Activated CD4-positive, alpha-beta T cell treated with anti-CD3 and anti-CD28 coated beads, Interleukin-2, Interleukin-6, amounts not matched to agents 100 ng/mL and 50 ng/mL, durations not matched to agents 16 hours and 8 hours (primary cell): ENCODE data around the gene TRIM46.
A peak's percentile ranks its signal among the peaks of the same experiment; 100 is the strongest.
"Not testable (repeated sequence)": the region's sequence is repeated elsewhere in the genome, so short reads cannot be mapped to it uniquely, and the experiment has no call there.

ENCODE experiments used
- DNase-seq: peaks from one replicate; pipeline ENCODE4 v3.0.0-alpha.2; 2020

TRIM46 gene

GRCh38 chr1:155189926-155190325 lies 16.3 kb downstream of the TRIM46 start:
- not testable (repeated sequence) for DNase-seq

- no peak for DNase-seq
Measured at GRCh38 chr1:155191904-155192303, 18.3 kb downstream of the TRIM46 start.

DNA sequence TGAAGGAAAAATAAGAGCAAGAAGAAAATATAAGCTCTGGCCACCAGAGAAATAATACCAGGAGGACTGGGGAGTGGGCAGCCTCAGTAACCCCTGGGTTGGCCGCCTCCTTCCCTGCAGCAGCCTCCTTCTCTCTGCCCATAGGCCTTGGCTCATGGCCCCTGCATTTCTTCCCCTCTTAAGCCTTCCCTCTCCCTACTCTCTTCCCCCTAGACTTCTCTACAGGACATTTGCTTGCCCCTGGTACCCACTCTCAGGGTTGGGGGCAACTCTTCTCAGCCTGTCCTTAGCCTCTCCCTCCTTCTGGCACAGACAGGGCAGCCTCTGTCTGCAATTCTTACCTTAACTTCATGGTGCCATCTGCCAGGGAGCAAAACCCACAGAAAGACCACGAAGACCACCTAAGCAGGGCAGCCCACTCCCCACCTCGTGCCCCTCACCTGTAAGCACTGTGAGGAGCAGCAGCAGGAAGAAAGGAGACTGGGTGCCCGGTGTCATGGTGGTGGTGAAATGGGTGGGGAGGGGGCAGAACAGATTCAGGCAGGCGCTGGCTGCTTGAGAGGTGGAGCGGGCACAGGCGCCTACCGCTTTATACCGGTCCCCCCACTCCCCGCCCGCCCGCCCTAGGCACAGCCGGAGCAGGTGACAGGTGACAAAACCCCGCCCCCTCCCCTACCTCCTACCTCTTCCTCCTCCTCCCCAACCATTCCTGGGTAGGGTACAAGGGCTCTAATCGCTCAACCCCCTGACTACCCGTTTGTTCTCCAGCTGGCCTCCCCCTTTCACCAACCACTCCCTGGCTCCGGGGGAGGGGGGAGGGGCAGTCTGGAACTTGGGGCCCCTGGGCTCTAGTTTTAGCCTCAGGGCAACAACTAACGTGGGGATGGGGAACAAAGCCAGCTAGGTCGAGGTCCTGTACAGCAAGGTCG lies 19.0 kb downstream of the TRIM46 start:
- no peak for DNase-seq

- DNase-seq, result peak; percentile 88
Measured at GRCh38 chr1:155193275-155193990, 19.8 kb downstream of the TRIM46 start.

DNA sequence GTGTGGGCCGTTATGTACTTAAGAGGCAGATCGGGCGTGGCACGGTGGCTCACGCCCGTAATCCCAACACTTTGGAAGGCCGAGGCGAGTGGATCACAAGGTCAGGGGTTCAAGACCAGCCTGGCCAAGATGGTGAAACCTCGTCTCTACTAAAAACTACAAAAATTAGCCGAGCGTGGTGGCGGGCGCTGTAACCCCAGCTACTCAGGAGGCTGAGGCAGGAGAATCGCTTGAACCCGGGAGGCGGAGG lies 20.3 kb downstream of the TRIM46 start:
- not testable (repeated sequence) for DNase-seq

DNA sequence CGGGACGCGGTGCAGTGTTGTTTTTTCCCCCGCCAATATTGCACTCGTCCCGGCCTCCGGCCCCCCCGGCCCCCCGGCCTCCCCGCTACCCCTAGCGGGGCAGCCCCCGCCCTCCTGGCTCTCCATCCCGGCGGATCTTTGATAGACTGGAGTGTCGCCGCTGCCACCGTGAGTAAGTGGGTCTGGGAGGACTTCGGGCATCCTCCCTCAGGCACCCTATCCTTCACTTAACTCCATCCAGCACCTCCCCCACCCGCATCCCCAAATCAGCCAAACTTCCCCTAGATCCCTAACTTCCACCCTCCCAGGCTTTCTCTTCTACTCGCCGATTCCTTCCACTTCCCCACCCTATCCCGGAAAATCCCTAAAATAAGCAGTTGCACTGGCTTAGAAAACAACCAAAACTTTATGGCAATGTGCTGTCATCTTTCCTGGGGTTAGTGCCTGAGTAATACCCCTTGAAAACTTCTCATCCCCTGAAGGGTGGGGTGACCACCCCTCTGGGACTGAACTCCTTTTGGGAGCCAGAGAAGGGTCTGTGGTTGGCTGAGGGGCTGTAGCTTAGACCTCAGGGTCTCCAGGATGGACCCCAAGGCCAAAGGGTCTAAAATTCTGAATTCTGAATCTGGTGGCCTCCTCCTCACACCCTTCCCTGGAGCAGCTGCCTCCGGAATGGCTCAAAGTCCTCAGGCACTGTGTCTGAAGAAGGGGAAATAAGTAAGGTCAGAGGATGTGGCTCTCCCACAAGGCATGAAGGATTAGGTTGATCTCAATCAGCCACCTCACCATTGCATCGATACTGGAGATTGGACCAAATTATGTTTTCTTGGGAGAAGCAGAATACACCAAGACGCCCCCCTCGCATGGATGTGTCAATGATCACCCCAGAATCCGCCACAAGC lies 21.8 kb downstream of the TRIM46 start:
- no peak for DNase-seq

- DNase-seq, result no peak
Measured at GRCh38 chr1:155196103-155196892, 22.6 kb downstream of the TRIM46 start.

GRCh38 chr1:155196893-155197638 lies 23.4 kb downstream of the TRIM46 start:
- no peak for DNase-seq

- DNase-seq, result no peak
Measured at GRCh38 chr1:155197901-155198546, 24.4 kb downstream of the TRIM46 start.

GRCh38 chr1:155198547-155198906 lies 24.9 kb downstream of the TRIM46 start:
- DNase-seq, result no peak

- no peak for DNase-seq
Measured at GRCh38 chr1:155199792-155200191, 26.1 kb downstream of the TRIM46 start.

DNA sequence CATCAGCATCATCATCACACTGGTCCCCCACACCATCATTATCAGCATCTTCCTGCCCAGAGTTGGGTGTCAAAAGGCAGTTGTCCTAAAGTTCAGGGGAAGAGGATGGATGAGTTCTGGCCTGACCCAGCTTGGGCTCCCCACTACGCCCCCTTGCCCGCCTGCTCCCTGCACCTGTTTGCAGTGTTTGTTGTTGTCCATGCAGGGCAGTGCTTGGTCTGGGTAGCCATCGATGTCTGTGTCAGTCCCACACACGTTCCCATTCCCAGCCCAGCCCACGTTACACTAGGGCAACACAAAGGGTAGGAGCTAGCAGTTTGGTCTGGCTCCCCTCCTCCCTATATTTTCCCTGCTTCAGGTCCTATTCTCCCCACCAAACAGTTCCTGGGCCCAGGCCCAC lies 27.3 kb downstream of the TRIM46 start:
- DNase-seq, result no peak

GRCh38 chr1:155202198-155202597 lies 28.5 kb downstream of the TRIM46 start:
- DNase-seq, result no peak

DNA sequence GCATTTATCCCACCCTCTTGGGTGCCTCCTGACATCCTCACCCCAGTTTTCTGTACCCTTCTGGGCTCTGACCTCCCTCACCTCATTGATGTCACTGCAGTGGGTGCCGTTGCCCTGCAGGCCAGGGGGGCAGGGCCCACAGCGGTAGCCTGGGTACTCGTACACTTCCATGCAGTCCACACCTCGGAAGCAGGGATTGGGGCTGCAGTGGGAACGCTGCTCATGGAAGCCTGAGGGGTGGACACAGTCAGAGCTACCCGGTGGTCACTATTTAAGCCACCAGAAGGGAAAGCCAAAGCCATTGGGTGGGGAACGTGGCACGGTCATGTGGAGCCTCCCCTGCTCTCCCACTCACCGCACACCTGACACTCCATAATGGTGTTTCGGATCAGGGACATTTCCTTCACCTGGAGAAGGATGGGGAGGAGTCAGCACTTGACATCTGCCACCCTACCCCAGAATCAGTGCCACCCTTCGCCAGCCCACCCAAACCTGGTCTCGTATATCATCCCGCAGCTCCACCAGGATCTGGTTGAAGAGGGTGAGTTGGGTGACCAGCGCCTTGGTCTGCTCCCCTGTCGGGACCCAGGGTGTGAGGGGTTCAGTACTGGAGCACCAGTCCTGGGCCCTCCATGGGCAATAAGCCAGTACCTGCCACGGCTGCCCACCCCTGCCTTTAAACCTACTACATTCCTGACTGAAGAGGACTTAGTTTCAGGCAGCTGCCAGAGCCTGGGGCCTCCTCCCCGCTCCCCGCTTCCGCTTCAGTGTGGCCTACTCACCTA lies 29.3 kb downstream of the TRIM46 start:
- no peak for DNase-seq

DNA sequence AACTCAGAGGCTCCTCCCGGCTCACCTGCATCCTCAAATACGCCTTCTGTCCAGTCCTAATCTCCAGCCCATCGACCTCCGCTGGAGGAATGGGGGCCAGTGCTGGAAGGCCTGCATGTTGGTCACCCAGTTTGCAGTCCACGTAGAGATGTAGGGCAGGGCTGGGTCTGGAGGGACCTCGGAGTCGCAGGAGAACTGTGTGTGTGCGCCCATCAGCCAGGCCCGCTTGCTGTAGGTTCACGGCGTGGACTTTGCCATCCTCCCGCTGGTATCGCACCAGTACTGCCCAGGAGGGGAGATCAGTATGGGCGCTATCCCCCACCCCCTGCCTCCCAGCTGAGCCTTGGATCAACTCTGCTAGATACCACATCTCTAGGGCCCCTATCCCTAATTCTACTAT lies 31.4 kb downstream of the TRIM46 start:
- DNase-seq, result no peak

- DNase-seq, result no peak
Measured at GRCh38 chr1:155205969-155206593, 32.4 kb downstream of the TRIM46 start.

- DNase-seq, result peak; percentile 92
Measured at GRCh38 chr1:155206891-155207805, 33.5 kb downstream of the TRIM46 start.

- no peak for DNase-seq
Measured at GRCh38 chr1:155207806-155208540, 34.3 kb downstream of the TRIM46 start, which contains the start of gene THBS3. Gene THBS3 (minus strand): TSS chr1:155207897. CDS start chr1:155207876, 21 bp downstream.
